Effector memory CD8-positive, alpha-beta T cell (primary cell): ENCODE results near the gene DLK2.
"Not testable (repeated sequence)": the region's sequence is repeated elsewhere in the genome, so short reads cannot be mapped to it uniquely, and the experiment has no call there.

Source experiments
- ATAC-seq: fragments of 150-1000 bp; cut with Tn5 transposase; replicated peaks from 2 replicates; pipeline ENCODE4 v1.10.0; 2021; ENCODE audit warnings: mild to moderate bottlenecking, moderate library complexity
- DNase-seq, 3 experiments: peaks; one replicate each; pipeline ENCODE4 v3.0.0; 2021
- H3K27ac Mint-ChIP-seq, 2 donors: one replicate each; pipeline ENCODE4 v1.8.0; 2022; ENCODE audit warnings: mild to moderate bottlenecking in 2 of 2, mixed read lengths in 2 of 2, moderate library complexity in 2 of 2
- H3K27me3 Mint-ChIP-seq, 2 donors: one replicate each; pipeline ENCODE4 v1.8.0; 2022; ENCODE audit warnings: mixed read lengths in 2 of 2
- H3K36me3 Mint-ChIP-seq: one replicate; pipeline ENCODE4 v1.8.0; 2022; ENCODE audit warnings: mild to moderate bottlenecking, moderate library complexity, mixed read lengths; ENCODE audit not compliant: insufficient read depth
- H3K4me1 Mint-ChIP-seq, 2 donors: one replicate each; pipeline ENCODE4 v1.8.0; 2022; ENCODE audit warnings: low read depth in 2 of 2, mixed read lengths in 2 of 2
- H3K4me3 Mint-ChIP-seq, 2 donors: one replicate each; pipeline ENCODE4 v1.8.0; 2022; ENCODE audit warnings: mild to moderate bottlenecking in 2 of 2, mixed read lengths in 2 of 2, moderate library complexity in 2 of 2
- H3K9me3 Mint-ChIP-seq, 2 donors: one replicate each; pipeline ENCODE4 v1.8.0; 2022; ENCODE audit warnings: mixed read lengths in 2 of 2

DLK2 gene

GRCh38 chr6:43472515-43472914 lies 17.2 kb upstream of the DLK2 start:
- Mint-ChIP-seq H3K9me3 (no peaks in the 10 kb centered on the region), H3K27ac (no peak overlapping the region), H3K4me1 (peaks cover 8 to 12% of the 10 kb centered on the region in 2 donors), H3K4me3 (no peak overlapping the region), H3K27me3 (peaks cover 18 to 40% of the 10 kb centered on the region in 2 donors), H3K36me3 (peaks cover 3% of the 10 kb centered on the region)
- ATAC-seq (no peak), DNase-seq (no peak)

DNA sequence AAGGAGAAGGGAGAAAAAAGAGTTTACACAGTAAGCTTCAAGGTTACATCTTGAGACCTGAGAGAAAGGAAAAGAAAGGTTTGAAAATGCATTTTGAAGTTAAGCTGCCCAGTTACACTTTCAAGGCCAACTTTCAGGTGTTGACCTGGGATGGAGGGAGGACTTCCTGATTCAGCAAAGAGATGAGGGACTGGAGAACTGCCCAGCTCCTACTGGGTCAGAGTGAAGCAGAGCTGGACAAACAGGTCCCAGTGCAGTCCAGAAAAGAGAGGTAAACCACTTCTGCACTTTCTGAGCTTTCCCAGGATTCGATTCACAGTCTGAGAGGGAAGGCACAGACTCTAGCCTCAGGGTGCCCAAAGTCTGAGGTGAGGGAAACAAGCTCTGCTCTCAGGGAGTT lies 16.1 kb upstream of the DLK2 start:
- H3K4me1 Mint-ChIP-seq, result peaks cover 0 to under 1% of the 10 kb centered on the region in 2 donors
- no peaks in the 10 kb centered on the region for H3K9me3 Mint-ChIP-seq
- no peak overlapping the region for H3K27ac Mint-ChIP-seq
- peaks cover 28 to 51% of the 10 kb centered on the region in 2 donors for H3K27me3 Mint-ChIP-seq
- no peaks in the 10 kb centered on the region for H3K36me3 Mint-ChIP-seq
- ATAC-seq (no peak), DNase-seq (no peak)
- H3K4me3 Mint-ChIP-seq, result no peak overlapping the region

DNA sequence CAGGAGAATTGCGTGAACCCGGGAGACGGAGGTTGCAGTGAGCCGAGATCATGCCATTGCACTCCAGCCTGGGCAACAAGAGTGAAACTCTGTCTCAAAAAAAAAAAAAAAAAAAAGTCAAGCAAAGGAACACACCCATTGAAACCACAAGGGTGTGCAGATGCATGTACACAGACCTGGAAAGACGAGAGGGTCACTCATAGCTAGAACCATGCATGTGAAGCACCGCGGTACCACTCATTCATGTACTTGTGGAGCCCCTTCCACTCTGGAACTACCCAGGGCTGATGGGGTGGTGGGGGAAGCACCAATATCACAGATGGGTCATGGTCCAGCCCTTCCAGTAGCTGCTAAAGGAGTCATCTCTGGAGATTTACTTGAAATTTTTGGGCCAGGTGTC lies 14.6 kb upstream of the DLK2 start:
- Mint-ChIP-seq H3K27me3 (peaks cover 28 to 57% of the 10 kb centered on the region in 2 donors), H3K27ac (no peak overlapping the region), H3K9me3 (no peaks in the 10 kb centered on the region), H3K4me3 (no peak overlapping the region), H3K36me3 (no peaks in the 10 kb centered on the region), H3K4me1 (no peaks in the 10 kb centered on the region)
- DNase-seq (no peak), ATAC-seq (no peak)

- H3K4me1 Mint-ChIP-seq, result no peaks in the 10 kb centered on the region
- H3K27ac Mint-ChIP-seq, result no peak overlapping the region
- peaks cover 28 to 57% of the 10 kb centered on the region in 2 donors for H3K27me3 Mint-ChIP-seq
- ATAC-seq, result no peak
- H3K36me3 Mint-ChIP-seq, result no peaks in the 10 kb centered on the region
- no peak for DNase-seq
- no peaks in the 10 kb centered on the region for H3K9me3 Mint-ChIP-seq
- H3K4me3 Mint-ChIP-seq, result no peak overlapping the region
Measured at GRCh38 chr6:43468748-43469681, 13.7 kb upstream of the DLK2 start.

- no peak for DNase-seq
- no peaks in the 10 kb centered on the region for H3K9me3 Mint-ChIP-seq
- ATAC-seq, result no peak
- no peak overlapping the region for H3K4me3 Mint-ChIP-seq
- H3K36me3 Mint-ChIP-seq, result no peaks in the 10 kb centered on the region
- peaks cover 28 to 61% of the 10 kb centered on the region in 2 donors for H3K27me3 Mint-ChIP-seq
- no peak overlapping the region for H3K27ac Mint-ChIP-seq
- no peaks in the 10 kb centered on the region for H3K4me1 Mint-ChIP-seq
Measured at GRCh38 chr6:43468240-43468639, 12.9 kb upstream of the DLK2 start.

DNA sequence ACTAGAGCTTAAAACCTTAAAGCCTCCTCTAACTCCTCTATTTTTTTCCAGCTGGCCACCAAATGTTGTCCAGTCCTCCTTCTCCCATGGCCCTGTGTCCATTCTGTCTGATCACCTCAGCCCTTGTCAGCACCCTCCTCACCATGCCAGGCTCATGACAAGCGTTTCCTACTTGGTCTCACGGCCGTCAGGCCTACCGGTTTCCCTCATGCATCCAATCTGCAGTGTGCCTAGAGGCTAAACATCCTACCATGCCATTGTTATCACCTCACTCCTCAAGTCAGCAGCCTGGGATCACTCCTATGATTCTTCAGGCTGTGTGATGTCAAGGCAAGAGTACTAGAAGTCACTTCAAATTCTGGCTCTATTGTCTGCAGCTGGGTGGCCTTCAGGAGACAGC lies 12.4 kb upstream of the DLK2 start:
- ATAC-seq (no peak), DNase-seq (no peak)
- peaks cover 30 to 66% of the 10 kb centered on the region in 2 donors for H3K27me3 Mint-ChIP-seq
- H3K4me3 Mint-ChIP-seq, result no peak overlapping the region
- H3K36me3 Mint-ChIP-seq, result no peaks in the 10 kb centered on the region
- no peaks in the 10 kb centered on the region for H3K4me1 Mint-ChIP-seq
- no peaks in the 10 kb centered on the region for H3K9me3 Mint-ChIP-seq
- H3K27ac Mint-ChIP-seq, result no peak overlapping the region

DNA sequence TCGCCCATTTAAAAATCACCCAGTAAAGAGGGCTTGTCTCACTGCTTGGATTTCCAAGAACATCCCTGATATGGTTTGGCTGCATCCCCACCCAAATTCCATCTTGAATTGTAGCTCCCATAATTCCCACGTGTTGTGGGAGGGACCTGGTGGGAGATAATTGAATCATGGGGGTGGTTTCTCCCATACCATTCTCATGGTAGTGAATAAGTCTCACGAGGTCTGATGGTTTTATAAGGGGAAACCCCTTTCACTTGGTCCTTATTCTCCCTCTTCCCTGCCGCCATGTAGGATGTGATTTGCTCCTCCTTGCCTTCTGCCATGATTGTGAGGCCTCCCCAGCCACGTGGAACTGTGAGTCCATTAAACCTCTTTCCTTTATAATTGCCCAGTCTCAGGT lies 11.9 kb upstream of the DLK2 start:
- not testable (repeated sequence) for ATAC-seq, H3K27ac Mint-ChIP-seq, H3K4me3 Mint-ChIP-seq, DNase-seq, H3K36me3 Mint-ChIP-seq, H3K9me3 Mint-ChIP-seq, H3K4me1 Mint-ChIP-seq
- peaks cover 35 to 71% of the 10 kb centered on the region in 2 donors for H3K27me3 Mint-ChIP-seq

DNA sequence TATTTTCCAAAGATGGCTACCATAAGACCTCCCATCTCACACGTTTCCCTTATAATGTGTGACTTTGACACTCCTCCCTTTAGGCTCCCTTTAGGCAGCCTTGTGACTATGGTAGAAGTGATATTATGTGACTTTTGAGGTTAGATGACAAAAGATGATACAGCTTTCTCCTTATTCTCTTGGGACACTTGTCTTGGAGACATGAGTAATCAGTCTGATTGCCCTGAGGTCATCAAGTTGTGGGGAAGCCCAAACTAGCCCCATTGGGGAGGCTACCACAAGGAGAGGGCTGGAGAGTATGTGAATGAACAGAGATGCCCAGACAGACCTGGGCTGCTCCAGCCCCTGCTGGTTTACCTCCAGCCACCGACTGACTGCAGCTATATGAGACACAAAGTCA lies 10.6 kb upstream of the DLK2 start:
- no peak for ATAC-seq
- no peaks in the 10 kb centered on the region for H3K36me3 Mint-ChIP-seq
- no peak for DNase-seq
- no peaks in the 10 kb centered on the region for H3K9me3 Mint-ChIP-seq
- no peak overlapping the region for H3K27ac Mint-ChIP-seq
- no peak overlapping the region for H3K4me3 Mint-ChIP-seq
- peaks cover 46 to 74% of the 10 kb centered on the region in 2 donors for H3K27me3 Mint-ChIP-seq
- H3K4me1 Mint-ChIP-seq, result no peaks in the 10 kb centered on the region

DNA sequence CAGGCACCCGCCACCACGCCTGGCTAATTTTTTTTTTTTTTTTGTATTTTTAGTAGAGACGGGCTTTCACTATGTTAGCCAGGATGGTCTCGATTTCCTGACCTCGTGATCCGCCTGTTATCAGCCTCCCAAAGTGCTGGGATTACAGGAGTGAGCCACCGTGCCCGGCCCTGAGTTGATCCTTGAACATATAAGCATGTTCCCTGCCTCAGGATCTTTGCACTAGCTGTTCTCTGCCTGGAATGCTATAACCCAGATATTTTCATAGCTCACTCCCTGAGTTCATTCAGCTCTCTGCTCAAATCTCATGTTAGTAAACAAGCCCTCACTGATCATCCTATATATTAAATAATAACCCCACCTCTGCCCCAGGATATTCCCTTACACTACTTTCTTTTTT lies 9.0 kb upstream of the DLK2 start:
- H3K27ac Mint-ChIP-seq, result no peak overlapping the region
- ATAC-seq (no peak), DNase-seq (no peak)
- H3K36me3 Mint-ChIP-seq, result no peaks in the 10 kb centered on the region
- no peaks in the 10 kb centered on the region for H3K9me3 Mint-ChIP-seq
- peaks cover 42 to 59% of the 10 kb centered on the region in 2 donors for H3K27me3 Mint-ChIP-seq
- H3K4me1 Mint-ChIP-seq, result no peaks in the 10 kb centered on the region
- H3K4me3 Mint-ChIP-seq, result no peak overlapping the region

DNA sequence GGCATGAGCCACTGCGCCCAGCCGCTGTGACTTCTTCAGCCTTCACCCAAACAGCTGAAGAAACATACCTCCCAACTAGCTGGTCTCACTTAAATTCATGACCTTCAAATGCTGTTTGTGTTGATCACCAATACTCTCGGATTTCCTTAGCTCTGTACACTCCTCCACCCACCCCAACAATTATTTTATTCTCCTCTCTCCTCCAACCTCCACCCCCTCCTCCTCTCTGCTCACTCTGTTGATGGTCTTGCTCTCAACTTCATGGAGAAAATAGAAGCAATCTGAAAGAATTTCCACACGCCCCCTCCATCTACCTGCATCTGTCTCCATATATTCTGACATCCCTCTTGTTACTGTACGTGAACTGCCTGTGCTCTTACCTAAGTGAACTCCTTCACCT lies 6.6 kb upstream of the DLK2 start:
- ATAC-seq, result no peak
- no peak for DNase-seq
- Mint-ChIP-seq H3K4me1 (peaks cover 0 to under 1% of the 10 kb centered on the region in 2 donors), H3K27me3 (peaks cover 23 to 35% of the 10 kb centered on the region in 2 donors), H3K4me3 (no peak overlapping the region), H3K9me3 (no peaks in the 10 kb centered on the region), H3K36me3 (no peaks in the 10 kb centered on the region), H3K27ac (no peak overlapping the region)

GRCh38 chr6:43460032-43460431 lies 4.7 kb upstream of the DLK2 start:
- Mint-ChIP-seq H3K4me3 (no peak overlapping the region), H3K4me1 (peaks cover 10 to 12% of the 10 kb centered on the region in 2 donors), H3K27ac (no peak overlapping the region), H3K9me3 (no peaks in the 10 kb centered on the region), H3K36me3 (no peaks in the 10 kb centered on the region), H3K27me3 (peaks cover 18 to 24% of the 10 kb centered on the region in 2 donors)
- DNase-seq (no peak), ATAC-seq (no peak)

- no peak for ATAC-seq
- Mint-ChIP-seq H3K27me3 (peaks cover 18 to 24% of the 10 kb centered on the region in 2 donors), H3K9me3 (no peaks in the 10 kb centered on the region)
Measured at GRCh38 chr6:43459535-43459934, 4.2 kb upstream of the DLK2 start.

GRCh38 chr6:43458154-43458553 lies 2.8 kb upstream of the DLK2 start:
- Mint-ChIP-seq H3K4me1 (peaks cover 14 to 16% of the 10 kb centered on the region in 2 donors), H3K27me3 (peaks cover 18 to 19% of the 10 kb centered on the region in 2 donors)
- H3K4me3 Mint-ChIP-seq, DNase-seq, H3K27ac Mint-ChIP-seq, H3K36me3 Mint-ChIP-seq, ATAC-seq, H3K9me3 Mint-ChIP-seq: not testable (repeated sequence)

More at GRCh38 chr6:43459535-43459934, 4.2 kb upstream of the DLK2 start:
- H3K36me3 Mint-ChIP-seq, result no peaks in the 10 kb centered on the region
- peaks cover 10 to 12% of the 10 kb centered on the region in 2 donors for H3K4me1 Mint-ChIP-seq
- no peak for DNase-seq
- no peak overlapping the region for H3K4me3 Mint-ChIP-seq
- H3K27ac Mint-ChIP-seq, result no peak overlapping the region

GRCh38 chr6:43457643-43458042 lies 2.3 kb upstream of the DLK2 start:
- ATAC-seq, result no peak
- DNase-seq, result no peak
- H3K27me3 Mint-ChIP-seq, result peaks cover 13 to 15% of the 10 kb centered on the region in 2 donors
- no peak overlapping the region for H3K27ac Mint-ChIP-seq
- H3K4me1 Mint-ChIP-seq, result peaks cover 14 to 16% of the 10 kb centered on the region in 2 donors
- H3K36me3 Mint-ChIP-seq, result no peaks in the 10 kb centered on the region
- no peak overlapping the region for H3K4me3 Mint-ChIP-seq
- no peaks in the 10 kb centered on the region for H3K9me3 Mint-ChIP-seq
